Neutrophil (primary cell): ENCODE data around the gene RABGAP1.

Source experiments
- H3K27ac ChIP-seq: fragments of 200-600 bp; sonication (generic); 2 replicates; pipeline ENCODE4 v1.5.1; 2016; ENCODE audit warnings: mild to moderate bottlenecking, moderate library complexity
- H3K27me3 ChIP-seq: fragments of 200-600 bp; sonication (generic); 2 replicates; pipeline ENCODE4 v1.6.0; 2016; ENCODE audit warnings: mild to moderate bottlenecking
- H3K36me3 ChIP-seq: fragments of 200-600 bp; sonication (generic); 2 replicates; pipeline ENCODE4 v1.5.1; 2017
- H3K4me1 ChIP-seq, 2 experiments: fragments of 200-600 bp in 1 of 2; sonication (generic) in 1 of 2; 1 replicate in 1 of 2; 2 replicates in 1 of 2; pipeline versions ENCODE4 v1.5.1 to v1.6.1; 2013 to 2016; ENCODE audit warnings: low read depth in 1 of 2, low read length in 1 of 2, mild to moderate bottlenecking in 1 of 2, moderate library complexity in 1 of 2; ENCODE audit not compliant: control insufficient read depth in 1 of 2, insufficient read depth in 1 of 2
- H3K4me3 ChIP-seq, 2 experiments: fragments of 200-600 bp in 1 of 2; sonication (generic) in 1 of 2; 1 replicate in 1 of 2; 2 replicates in 1 of 2; pipeline ENCODE4 v1.5.1; 2013 to 2016; ENCODE audit warnings: low read depth in 1 of 2, low read length in 1 of 2, mild to moderate bottlenecking in 1 of 2, moderate library complexity in 1 of 2
- H3K9me3 ChIP-seq: fragments of 200-600 bp; sonication (generic); 2 replicates; pipeline ENCODE4 v1.5.1; 2016
- CTCF ChIP-seq: fragments of 200-600 bp; sonication (generic); IDR thresholded peaks from 2 replicates; pipeline ENCODE4 v1.5.1; 2016; ENCODE audit warnings: antibody characterized with exemption

Gene RABGAP1

DNA sequence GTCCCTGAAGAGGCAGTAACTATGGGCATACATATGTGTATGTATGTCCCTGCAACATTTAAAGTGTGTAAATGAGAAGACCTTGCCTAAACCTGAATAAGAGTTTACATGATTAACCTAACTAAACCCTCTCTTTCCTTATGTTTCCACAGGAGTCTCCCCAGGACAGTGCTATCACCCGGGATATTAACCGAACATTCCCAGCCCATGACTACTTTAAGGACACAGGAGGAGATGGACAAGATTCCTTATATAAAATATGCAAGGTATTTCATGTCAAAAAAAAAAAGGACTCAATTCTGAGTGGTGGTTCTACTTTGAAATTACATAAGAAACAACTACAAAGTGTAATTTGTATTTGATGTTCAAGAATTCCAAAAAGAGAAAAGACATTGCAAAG lies 124.4 kb downstream of the RABGAP1 start:
- Histone ChIP-seq H3K27ac (no peak overlapping the region), H3K4me3 (no peak overlapping the region), H3K9me3 (no peaks in the 10 kb centered on the region), H3K4me1 (no peaks in the 10 kb centered on the region), H3K36me3 (peaks cover 35% of the 10 kb centered on the region), H3K27me3 (no peaks in the 10 kb centered on the region)
- no peak for TF ChIP-seq CTCF

GRCh38 chr9:123067136-123067535 lies 126.3 kb downstream of the RABGAP1 start:
- Histone ChIP-seq H3K27me3 (no peaks in the 10 kb centered on the region), H3K4me1 (no peaks in the 10 kb centered on the region), H3K36me3 (peaks cover 46% of the 10 kb centered on the region), H3K27ac (no peak overlapping the region), H3K4me3 (no peak overlapping the region), H3K9me3 (no peaks in the 10 kb centered on the region)
- TF ChIP-seq CTCF: no peak

DNA sequence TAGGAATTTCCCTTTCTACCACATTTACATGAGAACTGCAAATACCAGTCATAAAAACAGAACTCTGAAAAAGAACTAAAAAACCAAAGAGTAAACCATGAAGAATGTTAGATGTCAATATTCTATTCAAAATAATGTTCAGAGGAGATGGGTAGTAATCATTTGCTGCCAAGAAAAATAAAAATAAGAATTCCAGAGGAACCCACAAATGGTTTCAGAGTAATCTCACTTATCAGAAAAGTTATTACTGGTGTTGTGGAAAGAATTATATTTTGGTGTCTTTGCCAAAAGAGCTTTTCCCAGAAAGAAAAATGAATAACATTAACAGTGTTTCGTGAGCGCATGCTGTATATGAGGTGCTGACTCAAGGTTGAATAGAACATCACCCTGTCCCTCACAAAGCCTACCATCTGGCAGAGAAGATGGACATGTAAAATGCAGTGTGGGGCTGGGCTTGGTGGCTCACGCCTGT lies 128.2 kb downstream of the RABGAP1 start:
- no peaks in the 10 kb centered on the region for H3K27me3 ChIP-seq
- H3K9me3 ChIP-seq: no peaks in the 10 kb centered on the region
- H3K27ac ChIP-seq: no peak overlapping the region
- no peaks in the 10 kb centered on the region for H3K4me1 ChIP-seq
- no peak overlapping the region for H3K4me3 ChIP-seq
- peaks cover 56% of the 10 kb centered on the region for H3K36me3 ChIP-seq
- TF ChIP-seq CTCF: no peak

GRCh38 chr9:123070198-123070597 lies 129.4 kb downstream of the RABGAP1 start:
- H3K36me3 ChIP-seq: peaks cover 61% of the 10 kb centered on the region
- H3K27me3 ChIP-seq: no peaks in the 10 kb centered on the region
- no peaks in the 10 kb centered on the region for H3K4me1 ChIP-seq
- no peak overlapping the region for H3K27ac ChIP-seq
- no peaks in the 10 kb centered on the region for H3K9me3 ChIP-seq
- no peak for TF ChIP-seq CTCF
- no peak overlapping the region for H3K4me3 ChIP-seq

DNA sequence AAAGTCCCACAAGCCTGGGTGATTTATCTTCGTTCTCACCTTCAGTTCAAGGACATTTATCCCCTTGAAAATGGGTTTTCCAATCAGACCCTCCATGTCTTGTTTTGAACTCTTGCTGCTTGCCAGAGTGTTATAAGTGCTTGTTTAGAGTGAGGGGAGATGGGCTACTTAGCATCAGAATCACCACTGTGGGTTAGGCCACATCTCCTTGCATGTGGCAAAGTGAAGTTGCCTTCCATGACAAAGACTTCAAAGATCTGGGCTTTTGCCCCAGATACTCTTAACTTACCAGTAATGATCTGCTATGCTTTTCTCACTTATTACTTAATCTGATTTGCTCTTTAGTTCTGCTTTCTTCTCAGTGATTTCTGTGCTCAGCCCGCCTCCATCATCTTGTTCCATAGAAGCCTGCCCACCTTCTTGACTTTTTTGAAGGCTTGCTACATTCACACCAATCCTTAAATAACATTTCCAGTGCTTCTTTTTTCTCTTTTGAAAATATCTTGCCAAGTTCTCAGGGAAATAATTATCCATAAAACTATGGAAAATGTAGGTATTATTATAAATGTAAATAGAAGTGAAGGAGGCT lies 131.7 kb downstream of the RABGAP1 start:
- no peak overlapping the region for H3K4me3 ChIP-seq
- no peaks in the 10 kb centered on the region for H3K27me3 ChIP-seq
- peaks cover 46% of the 10 kb centered on the region for H3K36me3 ChIP-seq
- no peaks in the 10 kb centered on the region for H3K9me3 ChIP-seq
- no peak overlapping the region for H3K27ac ChIP-seq
- no peak for TF ChIP-seq CTCF
- no peaks in the 10 kb centered on the region for H3K4me1 ChIP-seq
